Body of pancreas (tissue), 4 donors: ENCODE results near the gene MCF2L2. TPM values are rescaled to one million over a fixed set of nuclear protein-coding genes. Genes with fewer than 3 reads are reported as not detected.

Experiments
- ATAC-seq: fragments of 150-250 bp; one replicate; pipeline ENCODE4 v1.9.1; 2016
- DNase-seq, 4 donors: peaks; one replicate each; pipeline ENCODE4 v3.0.0-alpha.2; 2019
- H3K27ac ChIP-seq, 4 donors: fragments of 200-600 bp; sonication (generic); 1 replicate in 3 of 4; 2 replicates in 1 of 4; pipeline versions ENCODE4 v1.5.1 to v1.6.1; 2016 to 2019; ENCODE audit warnings: mild to moderate bottlenecking in 1 of 4, mixed read lengths in 1 of 4, moderate library complexity in 1 of 4
- H3K27me3 ChIP-seq, 2 donors: fragments of 200-600 bp; sonication (generic); one replicate each; pipeline ENCODE4 v1.6.0; 2016; ENCODE audit warnings: mild to moderate bottlenecking in 1 of 2
- H3K36me3 ChIP-seq, 2 donors: fragments of 200-600 bp; sonication (generic); replicated peaks in 1 of 2; 2 replicates each; pipeline ENCODE4 v1.5.1; 2016; ENCODE audit warnings: low read depth in 2 of 2; ENCODE audit not compliant: insufficient read depth in 1 of 2
- H3K4me1 ChIP-seq: fragments of 200-600 bp; sonication (generic); one replicate; pipeline ENCODE4 v1.6.0; 2016
- H3K4me3 ChIP-seq, 2 donors: fragments of 200-600 bp; sonication (generic); 1 replicate in 1 of 2; 2 replicates in 1 of 2; pipeline ENCODE4 v1.5.1; 2016 to 2019
- H3K9me3 ChIP-seq, 3 donors: fragments of 200-600 bp; sonication (generic); 1 replicate in 2 of 3; 2 replicates in 1 of 3; pipeline ENCODE4 v1.5.1; 2016
- POLR2A ChIP-seq, 3 donors: fragments of 450-650 bp; IDR thresholded peaks; one replicate each; pipeline ENCODE4 v1.6.1; 2016; ENCODE audit warnings: antibody characterized with exemption in 3 of 3, mild to moderate bottlenecking in 2 of 3
- WGBS, 2 donors: methylation state at CpG; one replicate each; pipeline ENCODE4 v1.1.5; 2017; 5-methylcytosine and 5-hydroxymethylcytosine counted together
- intact Hi-C: fragments of 100-400 bp; cut with DNase I; formaldehyde crosslinking; loops from one replicate; pipeline ENCODE4 v1.15.1; 2023
- total RNA-seq, 2 donors: library from RNA; depleted of rRNA; stranded (reverse); fragments of >200 nt; gene quantifications; one replicate each; pipeline ENCODE4 v1.1.0, GENCODE V29; 2016
- TF ChIP-seq, protein P1 (sequence below), 7 experiments: fragments of 450-650 bp in 4 of 7; fragments of 200-600 bp in 3 of 7; sonication (generic) in 3 of 7; IDR thresholded peaks; one replicate each; pipeline ENCODE4 v1.5.1; 2016 to 2019; ENCODE audit warnings: antibody characterized with exemption in 7 of 7

The MCF2L2 gene
- total RNA-seq, 2 donors from 2014 or later, result 0.26 TPM; not detected in 1

DNA sequence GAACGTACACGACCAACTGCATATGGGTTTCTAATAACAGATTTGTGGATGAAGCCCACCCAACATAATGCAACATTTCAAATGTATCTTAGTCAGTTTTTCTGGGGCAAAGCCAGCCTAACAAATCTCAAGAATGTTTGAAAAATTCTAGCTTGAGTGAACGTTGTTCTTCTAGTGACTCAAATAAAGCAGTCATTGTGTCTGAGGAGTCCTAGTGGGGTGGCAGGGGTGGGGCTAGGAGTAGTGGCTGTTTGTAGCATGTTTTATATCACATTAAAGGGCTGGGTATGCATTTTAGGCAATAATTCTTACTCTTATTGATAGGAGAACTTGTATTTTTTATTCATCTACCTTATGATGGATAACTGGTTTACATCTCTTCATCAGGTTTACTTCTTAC, 169.3 kb downstream of the MCF2L2 start:
- no peaks in the 10 kb centered on the region for H3K36me3 ChIP-seq
- WGBS, 2 donors, result 77 to 81% methylated on average over 3 of the region's 3 CpGs
- H3K4me3 ChIP-seq, result no peak overlapping the region
- peak overlapping the region in 1 of 4 donors; percentile 25 for H3K27ac ChIP-seq
- H3K27me3 ChIP-seq, result no peaks in the 10 kb centered on the region
- no peak for ATAC-seq
- H3K9me3 ChIP-seq, result no peaks in the 10 kb centered on the region
- no peak for TF ChIP-seq POLR2A (IDR thresholded peaks at IDR 0.05)
- TF ChIP-seq, protein P1, sequence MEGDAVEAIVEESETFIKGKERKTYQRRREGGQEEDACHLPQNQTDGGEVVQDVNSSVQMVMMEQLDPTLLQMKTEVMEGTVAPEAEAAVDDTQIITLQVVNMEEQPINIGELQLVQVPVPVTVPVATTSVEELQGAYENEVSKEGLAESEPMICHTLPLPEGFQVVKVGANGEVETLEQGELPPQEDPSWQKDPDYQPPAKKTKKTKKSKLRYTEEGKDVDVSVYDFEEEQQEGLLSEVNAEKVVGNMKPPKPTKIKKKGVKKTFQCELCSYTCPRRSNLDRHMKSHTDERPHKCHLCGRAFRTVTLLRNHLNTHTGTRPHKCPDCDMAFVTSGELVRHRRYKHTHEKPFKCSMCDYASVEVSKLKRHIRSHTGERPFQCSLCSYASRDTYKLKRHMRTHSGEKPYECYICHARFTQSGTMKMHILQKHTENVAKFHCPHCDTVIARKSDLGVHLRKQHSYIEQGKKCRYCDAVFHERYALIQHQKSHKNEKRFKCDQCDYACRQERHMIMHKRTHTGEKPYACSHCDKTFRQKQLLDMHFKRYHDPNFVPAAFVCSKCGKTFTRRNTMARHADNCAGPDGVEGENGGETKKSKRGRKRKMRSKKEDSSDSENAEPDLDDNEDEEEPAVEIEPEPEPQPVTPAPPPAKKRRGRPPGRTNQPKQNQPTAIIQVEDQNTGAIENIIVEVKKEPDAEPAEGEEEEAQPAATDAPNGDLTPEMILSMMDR (IDR thresholded peaks at IDR 0.05), result no peak
- intact Hi-C loops, result no loop called here
- DNase-seq, result no peak
- H3K4me1 ChIP-seq, result peaks cover 21% of the 10 kb centered on the region

DNA sequence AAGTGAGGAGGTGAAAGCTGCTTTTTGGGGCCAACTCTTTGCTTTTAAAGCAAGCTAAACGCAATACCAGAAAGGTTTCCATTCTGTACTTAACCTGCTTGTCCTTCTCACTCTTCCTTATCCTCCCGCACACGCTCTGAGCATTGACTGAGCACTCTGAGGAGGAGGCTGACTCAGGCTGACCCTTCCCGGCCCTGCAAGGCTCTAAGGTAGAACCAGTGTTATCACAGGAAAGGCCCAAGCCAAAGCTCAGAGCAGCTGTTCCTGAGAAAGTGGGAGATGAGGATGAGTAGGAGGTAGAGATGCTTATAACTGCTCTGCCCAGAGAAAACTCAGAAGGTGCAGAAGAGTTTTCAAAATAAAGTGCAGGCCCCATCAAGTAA, 173.1 kb downstream of the MCF2L2 start:
- H3K27ac ChIP-seq, result peak overlapping the region in 3 of 4 donors; percentile 90 to 96 (median 92)
- 65 to 68% methylated on average over 4 of the region's 4 CpGs for WGBS, 2 donors
- peak in 1 of 4 donors; percentile 20 for DNase-seq
- H3K27me3 ChIP-seq, result no peaks in the 10 kb centered on the region
- no peak overlapping the region for H3K4me3 ChIP-seq
- no peak for TF ChIP-seq POLR2A (IDR thresholded peaks at IDR 0.05)
- TF ChIP-seq, protein P1 (IDR thresholded peaks at IDR 0.05), result no peak
- H3K4me1 ChIP-seq, result peaks cover 21% of the 10 kb centered on the region
- no peaks in the 10 kb centered on the region for H3K9me3 ChIP-seq
- no peak for ATAC-seq
- intact Hi-C loops, result no loop called here
- no peaks in the 10 kb centered on the region for H3K36me3 ChIP-seq

DNA sequence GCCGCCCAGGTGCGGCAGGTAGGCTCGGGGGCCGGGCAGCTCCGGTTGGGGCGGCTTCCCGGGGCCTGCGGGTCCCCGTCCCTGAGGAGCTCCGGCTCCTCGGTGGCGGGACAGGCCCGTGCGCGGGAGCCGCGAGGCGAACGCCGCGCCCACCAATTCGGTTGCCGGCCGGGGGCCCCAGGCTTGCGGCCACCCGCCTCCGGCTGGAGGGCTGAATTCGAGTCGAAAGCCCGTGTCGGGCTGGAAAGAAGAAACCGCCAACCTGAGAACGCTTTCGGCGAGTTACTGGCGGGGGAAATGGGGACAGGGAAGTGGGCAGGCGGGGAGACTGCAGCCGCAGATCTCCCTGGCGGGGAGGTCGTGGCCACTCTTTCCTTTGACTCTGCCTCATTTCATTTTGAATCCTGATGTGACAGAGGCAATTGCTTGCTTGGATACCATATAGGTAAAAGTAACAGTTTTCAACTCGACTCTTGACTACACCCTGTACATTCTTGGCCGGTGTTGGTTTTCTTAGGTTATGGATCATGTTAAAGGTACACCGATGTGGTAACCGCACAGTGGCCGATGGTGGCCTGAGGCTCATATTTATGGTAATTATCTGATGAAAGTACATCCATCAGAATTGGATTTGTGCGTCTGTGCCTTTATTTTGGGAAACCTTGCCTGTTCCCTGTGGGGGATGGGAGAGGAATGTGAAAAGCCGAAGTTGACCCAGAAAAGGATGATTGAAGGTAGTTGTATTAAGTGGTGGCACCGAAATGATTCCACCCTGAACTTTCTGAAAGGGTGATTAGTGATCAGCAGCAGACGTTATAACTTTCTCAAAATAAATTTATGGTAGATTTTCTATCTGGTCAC, 173.7 kb downstream of the MCF2L2 start:
- ATAC-seq (peak; percentile 1), DNase-seq (peak in 3 of 4 donors; percentile 21 to 35 (median 23))
- WGBS, 2 donors, result 6 to 11% methylated on average over 37 to 49 of the region's 49 CpGs
- Histone ChIP-seq H3K27ac (peak overlapping the region; percentile 89 to 96 (median 91)), H3K27me3 (no peaks in the 10 kb centered on the region), H3K36me3 (no peaks in the 10 kb centered on the region), H3K4me1 (peaks cover 21% of the 10 kb centered on the region), H3K4me3 (peak overlapping the region; percentile 50 to 70), H3K9me3 (no peaks in the 10 kb centered on the region)
- intact Hi-C loops, result no loop called here
- TF ChIP-seq, protein P1 (IDR thresholded peaks at IDR 0.05), result no peak
- peak in 1 of 3 donors; percentile 35 for TF ChIP-seq POLR2A (IDR thresholded peaks at IDR 0.05)

DNA sequence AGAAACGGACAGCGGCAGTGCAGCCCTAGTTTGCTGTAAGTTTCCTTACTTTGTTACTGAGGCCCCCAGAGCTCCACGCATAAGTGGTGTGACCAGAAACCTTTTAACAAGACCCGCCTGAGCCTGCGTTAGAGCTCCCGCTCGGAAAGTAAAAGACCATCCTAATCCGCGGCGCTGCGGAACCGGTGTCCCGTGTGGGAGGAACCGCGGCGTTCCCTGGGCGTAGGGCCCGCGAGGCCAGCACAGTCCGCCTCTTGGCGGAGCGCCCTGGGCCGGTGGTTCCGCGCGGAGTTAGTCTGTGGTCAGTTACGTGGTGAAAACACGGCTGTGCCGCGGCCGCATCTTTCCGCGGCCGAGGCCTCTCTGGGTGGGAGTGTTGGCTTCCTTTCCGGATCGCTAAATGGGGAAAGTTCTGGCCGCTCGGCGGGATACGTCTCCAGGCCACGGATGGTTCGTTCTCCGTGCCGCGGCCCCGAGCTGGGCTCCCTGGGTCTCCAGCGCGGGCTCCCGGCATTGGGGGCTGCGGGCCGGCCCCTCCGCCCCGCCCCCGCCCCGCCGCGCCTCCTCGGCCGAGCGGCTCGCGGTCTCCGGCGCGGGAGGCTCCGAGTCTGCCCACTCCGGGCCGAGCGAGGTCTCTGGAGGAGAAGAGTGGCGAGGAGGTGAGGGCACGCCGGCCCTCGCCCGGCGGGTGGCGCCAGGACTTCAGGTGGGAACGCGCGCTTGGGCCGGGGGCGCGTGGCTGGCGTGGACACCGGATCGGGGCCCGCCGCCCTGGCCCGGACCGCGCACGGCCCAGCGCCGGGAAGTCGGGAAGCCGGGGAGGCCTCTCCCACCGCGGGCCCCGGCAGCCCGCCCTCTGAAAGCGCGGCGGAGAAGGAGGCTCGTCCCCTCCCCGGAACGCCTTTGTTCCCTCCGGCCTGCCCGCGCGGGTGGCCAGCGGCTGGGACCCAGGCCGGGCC, 174.6 kb downstream of the MCF2L2 start:
- ATAC-seq (peak; percentile 71), DNase-seq (peak; percentile 66 to 81 (median 76))
- Histone ChIP-seq H3K27me3 (no peaks in the 10 kb centered on the region), H3K4me3 (peak overlapping the region; percentile 50 to 70), H3K9me3 (no peaks in the 10 kb centered on the region), H3K4me1 (peaks cover 13% of the 10 kb centered on the region), H3K36me3 (no peaks in the 10 kb centered on the region), H3K27ac (peak overlapping the region; percentile 89 to 96 (median 91))
- intact Hi-C loops, result no loop called here
- WGBS, 2 donors, result 0% methylated on average over 27 to 110 of the region's 111 CpGs
- TF ChIP-seq POLR2A (IDR thresholded peaks at IDR 0.05), result peak; percentile 24 to 72 (median 70)
- TF ChIP-seq, protein P1 (IDR thresholded peaks at IDR 0.05), result peak in 2 of 7 experiments; percentile 35 to 42
